CD8-positive, alpha-beta memory T cell (primary cell): ENCODE data around the gene DYNLT2B. TPM values are rescaled to one million over a fixed set of nuclear protein-coding genes. Genes with fewer than 3 reads are reported as not detected.

Experiments
- CTCF ChIA-PET: fragments of 350-600 bp; sonication (Branson Sonifier 250); formaldehyde crosslinking; loops from one replicate; lab custom pipeline; 2021; ENCODE audit warnings: antibody characterized with exemption; lab: Charles Lee
- POLR2A ChIA-PET: fragments of 350-600 bp; sonication (Branson Sonifier 250); formaldehyde crosslinking; loops from one replicate; lab custom pipeline; 2021; ENCODE audit warnings: antibody characterized with exemption; lab: Charles Lee
- DNase-seq, 5 donors: peaks; one replicate each; pipeline versions ENCODE4 v3.0.0 to v3.0.0-alpha.2; 2020 to 2022; ENCODE audit warnings: mixed read lengths in 1 of 5
- H3K27ac ChIP-seq: one replicate; pipeline ENCODE4 v1.7.0; 2013; ENCODE audit warnings: low read depth, mild to moderate bottlenecking, low read length, moderate library complexity
- H3K27me3 ChIP-seq: 2 replicates; pipeline ENCODE4 v1.7.0; 2013; ENCODE audit warnings: low read length, mild to moderate bottlenecking; ENCODE audit not compliant: insufficient read depth, poor library complexity, severe bottlenecking
- H3K36me3 ChIP-seq: 2 replicates; pipeline ENCODE4 v1.7.0; 2013; ENCODE audit warnings: mild to moderate bottlenecking, low read length, moderate library complexity; ENCODE audit not compliant: insufficient read depth
- H3K4me1 ChIP-seq: 2 replicates; pipeline ENCODE4 v1.7.0; 2013; ENCODE audit warnings: mild to moderate bottlenecking, low read length, moderate library complexity; ENCODE audit not compliant: insufficient read depth
- H3K4me3 ChIP-seq: 2 replicates; pipeline ENCODE4 v1.7.0; 2013; ENCODE audit warnings: mild to moderate bottlenecking, low read length
- H3K9me3 ChIP-seq: 2 replicates; pipeline ENCODE4 v1.7.0; 2013; ENCODE audit warnings: mild to moderate bottlenecking, low read length
- H3K27ac Mint-ChIP-seq, 8 donors: one replicate each; pipeline ENCODE4 v1.8.0; 2020 to 2021; ENCODE audit warnings: mixed read lengths in 8 of 8, mild to moderate bottlenecking in 6 of 8, inconsistent platforms in 3 of 8, moderate library complexity in 3 of 8
- H3K27me3 Mint-ChIP-seq, 2 donors: one replicate each; pipeline ENCODE4 v1.8.0; 2020 to 2021; ENCODE audit warnings: mixed read lengths in 2 of 2, mild to moderate bottlenecking in 1 of 2, moderate library complexity in 1 of 2
- H3K36me3 Mint-ChIP-seq, 3 donors: one replicate each; pipeline ENCODE4 v1.8.0; 2020 to 2021; ENCODE audit warnings: mixed read lengths in 3 of 3, inconsistent platforms in 1 of 3, mild to moderate bottlenecking in 1 of 3
- H3K4me1 Mint-ChIP-seq, 3 donors: one replicate each; pipeline ENCODE4 v1.8.0; 2020 to 2021; ENCODE audit warnings: mixed read lengths in 3 of 3, inconsistent platforms in 1 of 3, mild to moderate bottlenecking in 1 of 3
- H3K4me3 Mint-ChIP-seq, 7 donors: one replicate each; pipeline ENCODE4 v1.8.0; 2020 to 2021; ENCODE audit warnings: mixed read lengths in 7 of 7, mild to moderate bottlenecking in 6 of 7, moderate library complexity in 4 of 7, inconsistent platforms in 2 of 7
- H3K9me3 Mint-ChIP-seq, 5 donors: one replicate each; pipeline ENCODE4 v1.8.0; 2020 to 2022; ENCODE audit warnings: mixed read lengths in 5 of 5, mild to moderate bottlenecking in 3 of 5, moderate library complexity in 2 of 5, inconsistent platforms in 1 of 5
- polyA plus RNA-seq: library from polyadenylated mRNA; unstranded; fragments of 300-500 nt; fragmentation: Illumina TruSeq; gene quantifications from one replicate; pipeline ENCODE4 v1.2.3, GENCODE V29; 2021
- total RNA-seq, 2 experiments: library from RNA; stranded (reverse); gene quantifications; one replicate each; pipeline ENCODE4 v1.2.3, GENCODE V29; 2021

DYNLT2B gene
- total and polyA plus RNA-seq, 3 experiments from 2014 or later = 8.6 to 10.9 (median 10.7) TPM

DNA sequence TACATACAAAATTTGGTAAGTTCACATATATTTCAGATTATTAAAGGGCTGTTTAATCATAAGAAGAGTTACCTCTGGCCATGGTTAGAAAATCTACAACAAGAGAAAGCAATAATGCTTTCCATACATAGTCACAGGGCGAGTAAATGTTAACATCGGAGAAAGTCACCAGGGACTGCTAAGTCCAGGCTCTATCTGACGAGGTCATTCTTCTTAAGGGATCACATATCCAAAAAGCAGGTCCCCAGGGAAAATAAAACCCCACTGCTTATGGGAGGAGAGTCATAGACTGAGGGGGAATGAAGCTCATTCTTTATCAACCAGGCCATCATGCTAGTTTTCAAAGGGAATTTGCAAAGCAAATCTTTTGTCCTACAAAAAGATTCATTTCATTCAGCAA lies 33.6 kb downstream of the DYNLT2B start:
- DNase-seq = no peak
- Mint-ChIP-seq H3K4me1 (peaks cover 69 to 81% (median 73%) of the 10 kb centered on the region in 3 donors), H3K36me3 (peaks cover 0 to 15% (median 2%) of the 10 kb centered on the region in 3 donors), H3K27ac (peak overlapping the region in 6 of 8 donors; percentile 21 to 99 (median 80)), H3K4me3 (peak overlapping the region in 1 of 7 donors; percentile 46), H3K27me3 (no peaks in the 10 kb centered on the region), H3K9me3 (no peaks in the 10 kb centered on the region)
- Histone ChIP-seq H3K27me3 (no peaks in the 10 kb centered on the region), H3K4me1 (peaks cover 23% of the 10 kb centered on the region), H3K4me3 (no peak overlapping the region), H3K9me3 (no peaks in the 10 kb centered on the region), H3K36me3 (no peaks in the 10 kb centered on the region), H3K27ac (no peak overlapping the region)
- ChIA-PET CTCF (interaction anchor here (0.9 kb wide), 1 partner anchor 8 kb away, joined by 4 read pairs; no protein-coding TSS in a partner anchor), POLR2A (interaction anchor here (1.9 kb wide), 1 partner anchor 34 kb away, joined by 5 read pairs; the partner anchor contains the start of gene DYNLT2B)

DNA sequence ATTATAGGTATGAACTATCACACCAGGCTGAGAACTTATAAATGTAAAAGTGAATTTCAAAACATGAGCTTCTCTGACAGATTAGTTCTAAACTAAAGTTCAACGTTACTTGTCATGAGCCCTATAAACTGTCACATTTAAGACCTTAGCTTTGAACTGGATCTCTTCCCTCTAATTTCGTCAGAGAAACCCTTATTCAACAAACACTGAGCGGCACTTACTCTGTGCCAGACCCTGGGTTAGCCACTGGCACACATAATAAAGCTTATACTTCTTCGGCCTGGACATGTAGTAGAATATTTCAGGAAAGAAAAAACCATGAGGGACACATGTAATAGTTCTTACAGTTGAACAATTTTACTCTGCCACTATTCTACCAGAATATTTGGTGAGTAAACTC lies 36.1 kb downstream of the DYNLT2B start:
- H3K4me3 ChIP-seq = no peak overlapping the region
- H3K27ac Mint-ChIP-seq = peak overlapping the region; percentile 7 to 79 (median 51)
- no peak for DNase-seq
- no peaks in the 10 kb centered on the region for H3K27me3 ChIP-seq
- H3K4me1 ChIP-seq = peaks cover 26% of the 10 kb centered on the region
- CTCF ChIA-PET = no interaction called here
- H3K4me3 Mint-ChIP-seq = no peak overlapping the region
- no peak overlapping the region for H3K27ac ChIP-seq
- POLR2A ChIA-PET = interaction anchor here (0.9 kb wide), 1 partner anchor 35 kb away, joined by 3 read pairs; no protein-coding TSS in a partner anchor
- H3K27me3 Mint-ChIP-seq = no peaks in the 10 kb centered on the region
- peaks cover 67 to 82% (median 79%) of the 10 kb centered on the region in 3 donors for H3K4me1 Mint-ChIP-seq
- H3K36me3 ChIP-seq = no peaks in the 10 kb centered on the region
- peaks cover 0 to 11% (median 5%) of the 10 kb centered on the region in 3 donors for H3K36me3 Mint-ChIP-seq
- no peaks in the 10 kb centered on the region for H3K9me3 ChIP-seq
- H3K9me3 Mint-ChIP-seq = no peaks in the 10 kb centered on the region

GRCh38 chr3:196280689-196281440 lies 37.2 kb downstream of the DYNLT2B start:
- no peaks in the 10 kb centered on the region for H3K27me3 ChIP-seq
- no peak overlapping the region for H3K27ac ChIP-seq
- ChIA-PET POLR2A (interaction anchor here (0.9 kb wide), 1 partner anchor 36 kb away, joined by 3 read pairs; no protein-coding TSS in a partner anchor), CTCF (interaction anchor here (1.7 kb wide), 1 partner anchor 248 kb away, joined by 3 read pairs; no protein-coding TSS in a partner anchor)
- peaks cover 57 to 71% (median 70%) of the 10 kb centered on the region in 3 donors for H3K4me1 Mint-ChIP-seq
- H3K4me3 ChIP-seq = no peak overlapping the region
- H3K9me3 ChIP-seq = no peaks in the 10 kb centered on the region
- peaks cover 18% of the 10 kb centered on the region for H3K4me1 ChIP-seq
- peak overlapping the region in 7 of 8 donors; percentile 3 to 90 (median 19) for H3K27ac Mint-ChIP-seq
- H3K36me3 ChIP-seq = no peaks in the 10 kb centered on the region
- no peak for DNase-seq
- H3K27me3 Mint-ChIP-seq = no peaks in the 10 kb centered on the region
- no peaks in the 10 kb centered on the region for H3K9me3 Mint-ChIP-seq
- H3K4me3 Mint-ChIP-seq = peak overlapping the region in 3 of 7 donors; percentile 2 to 17 (median 5)
- peaks cover 0 to 10% (median 5%) of the 10 kb centered on the region in 3 donors for H3K36me3 Mint-ChIP-seq

DNA sequence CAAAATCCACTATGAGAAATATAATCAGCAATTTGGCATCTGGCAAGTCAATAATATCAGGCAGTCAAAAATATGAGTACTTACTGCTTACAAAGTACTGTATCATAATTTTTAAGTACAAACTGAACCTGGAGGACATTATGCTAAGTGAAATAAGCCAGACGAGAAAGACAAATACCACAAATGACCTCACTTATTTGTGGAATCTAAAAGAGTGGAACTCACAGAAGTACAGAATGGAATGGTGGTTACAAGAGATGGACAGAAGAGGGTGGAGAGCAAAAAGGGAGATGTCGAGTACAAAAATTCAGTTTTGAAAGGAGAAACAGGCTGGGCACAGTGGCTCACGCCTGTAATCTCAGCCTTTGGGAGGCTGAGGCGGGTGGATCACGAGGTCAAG lies 42.9 kb downstream of the DYNLT2B start:
- Mint-ChIP-seq H3K4me1 (peaks cover 34 to 53% (median 47%) of the 10 kb centered on the region in 3 donors), H3K4me3 (peak overlapping the region; percentile 52 to 93 (median 86)), H3K27ac (peak overlapping the region; percentile 88 to 99 (median 94)), H3K36me3 (peaks cover under 1 to 15% (median 8%) of the 10 kb centered on the region in 3 donors), H3K9me3 (no peaks in the 10 kb centered on the region), H3K27me3 (no peaks in the 10 kb centered on the region)
- POLR2A ChIA-PET = interaction anchor here (0.7 to 1.0 kb wide), 2 partner anchors 12 to 228 kb away, joined by 3 read pairs; partner anchors contain the start of gene PCYT1A
- no peak for DNase-seq
- Histone ChIP-seq H3K27me3 (no peaks in the 10 kb centered on the region), H3K9me3 (no peaks in the 10 kb centered on the region), H3K4me1 (peaks cover 31% of the 10 kb centered on the region), H3K27ac (peak overlapping the region; percentile 57), H3K36me3 (peaks cover 4% of the 10 kb centered on the region), H3K4me3 (peak overlapping the region; percentile 36)
- CTCF ChIA-PET = interaction anchor here (0.5 to 2.7 kb wide), 2 partner anchors 22 to 183 kb away, joined by 3 to 8 read pairs; no protein-coding TSS in a partner anchor

- peaks cover 34 to 53% (median 47%) of the 10 kb centered on the region in 3 donors for H3K4me1 Mint-ChIP-seq
- peak overlapping the region; percentile 57 for H3K27ac ChIP-seq
- CTCF ChIA-PET = interaction anchor here (0.5 to 2.7 kb wide), 2 partner anchors 22 to 183 kb away, joined by 3 to 8 read pairs; no protein-coding TSS in a partner anchor
- peak overlapping the region; percentile 52 to 93 (median 86) for H3K4me3 Mint-ChIP-seq
- DNase-seq = peak; percentile 17 to 73 (median 45)
- no peaks in the 10 kb centered on the region for H3K27me3 ChIP-seq
- H3K36me3 Mint-ChIP-seq = peaks cover 3 to 16% (median 7%) of the 10 kb centered on the region in 3 donors
- POLR2A ChIA-PET = interaction anchor here (0.7 to 1.0 kb wide), 2 partner anchors 13 to 228 kb away, joined by 3 read pairs; partner anchors contain the start of gene PCYT1A
- no peaks in the 10 kb centered on the region for H3K27me3 Mint-ChIP-seq
- H3K9me3 Mint-ChIP-seq = no peaks in the 10 kb centered on the region
- H3K36me3 ChIP-seq = peaks cover 4% of the 10 kb centered on the region
- H3K4me1 ChIP-seq = peaks cover 30% of the 10 kb centered on the region
- H3K27ac Mint-ChIP-seq = peak overlapping the region; percentile 88 to 99 (median 94)
- H3K9me3 ChIP-seq = no peaks in the 10 kb centered on the region
- H3K4me3 ChIP-seq = peak overlapping the region; percentile 36
Measured at GRCh38 chr3:196274585-196274984, 43.5 kb downstream of the DYNLT2B start.

DNA sequence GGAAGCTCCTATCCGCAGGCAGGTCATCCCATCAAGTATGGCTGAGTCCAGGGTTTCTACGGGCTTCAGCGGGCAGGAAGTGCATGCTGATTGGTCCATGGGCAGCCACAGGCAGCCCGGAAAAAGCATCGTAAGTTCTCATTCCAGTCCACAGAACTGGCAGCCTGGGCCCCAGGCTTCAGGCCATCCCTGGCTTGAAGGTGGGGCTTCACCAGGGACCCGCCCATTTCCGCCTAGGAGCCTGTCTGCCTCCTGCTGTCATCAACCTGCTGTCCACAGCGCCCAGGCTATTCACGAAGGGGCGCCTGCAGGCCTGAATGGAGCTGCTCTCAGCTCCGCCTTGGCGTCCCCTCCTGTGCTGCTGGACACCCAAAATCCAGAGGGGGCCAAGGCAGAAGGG lies 44.4 kb downstream of the DYNLT2B start:
- Histone ChIP-seq H3K27ac (peak overlapping the region; percentile 57), H3K27me3 (no peaks in the 10 kb centered on the region), H3K9me3 (no peaks in the 10 kb centered on the region), H3K4me1 (peaks cover 25% of the 10 kb centered on the region), H3K36me3 (peaks cover 4% of the 10 kb centered on the region), H3K4me3 (peak overlapping the region; percentile 36)
- peak in 1 of 5 donors; percentile 16 for DNase-seq
- Mint-ChIP-seq H3K4me3 (peak overlapping the region in 2 of 7 donors; percentile 23 to 25), H3K4me1 (peaks cover 34 to 52% (median 46%) of the 10 kb centered on the region in 3 donors), H3K9me3 (no peaks in the 10 kb centered on the region), H3K27me3 (no peaks in the 10 kb centered on the region), H3K27ac (peak overlapping the region; percentile 60 to 96 (median 92)), H3K36me3 (peaks cover 3 to 22% (median 14%) of the 10 kb centered on the region in 3 donors)
- POLR2A ChIA-PET = no interaction called here
- CTCF ChIA-PET = interaction anchor here (1.0 to 2.7 kb wide), 2 partner anchors 21 to 44 kb away, joined by 3 to 8 read pairs; partner anchors contain the start of gene DYNLT2B

DNA sequence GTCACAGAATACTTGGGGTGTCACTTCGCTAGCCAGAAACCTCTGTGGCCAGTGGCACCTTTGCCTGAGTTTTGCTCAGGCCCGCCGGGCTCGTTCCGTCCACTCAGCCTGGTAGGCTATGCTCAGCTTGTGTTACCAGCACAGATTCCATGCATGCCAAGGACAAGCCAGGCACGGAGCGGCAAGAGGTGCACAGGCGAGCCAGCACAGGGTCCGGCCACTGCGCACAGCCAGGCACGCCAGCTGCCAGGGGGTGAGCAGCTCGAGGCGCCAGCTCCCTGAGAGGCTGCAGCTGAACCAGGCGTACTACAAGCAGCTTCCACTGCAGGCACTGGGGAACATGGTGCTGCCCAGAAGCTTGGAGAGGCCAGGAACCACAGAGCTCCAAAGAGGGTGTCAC lies 45.2 kb downstream of the DYNLT2B start:
- POLR2A ChIA-PET = interaction anchor here (0.5 kb wide), 1 partner anchor 198 kb away, joined by 3 read pairs; no protein-coding TSS in a partner anchor
- H3K9me3 Mint-ChIP-seq = no peaks in the 10 kb centered on the region
- Histone ChIP-seq H3K27me3 (no peaks in the 10 kb centered on the region), H3K4me1 (peaks cover 25% of the 10 kb centered on the region), H3K36me3 (peaks cover 4% of the 10 kb centered on the region), H3K27ac (no peak overlapping the region), H3K4me3 (no peak overlapping the region), H3K9me3 (no peaks in the 10 kb centered on the region)
- peak overlapping the region in 2 of 7 donors; percentile 44 to 48 for H3K4me3 Mint-ChIP-seq
- H3K4me1 Mint-ChIP-seq = peaks cover 28 to 49% (median 41%) of the 10 kb centered on the region in 3 donors
- peak overlapping the region in 6 of 8 donors; percentile 73 to 94 (median 89) for H3K27ac Mint-ChIP-seq
- no peaks in the 10 kb centered on the region for H3K27me3 Mint-ChIP-seq
- peaks cover 3 to 27% (median 16%) of the 10 kb centered on the region in 3 donors for H3K36me3 Mint-ChIP-seq
- CTCF ChIA-PET = interaction anchor here (1.0 to 2.7 kb wide), 2 partner anchors 20 to 45 kb away, joined by 3 to 8 read pairs; partner anchors contain the start of gene DYNLT2B
- DNase-seq = no peak
